ENCODE measurements around the gene LNPEP. TPM values are rescaled to one million over a fixed set of nuclear protein-coding genes. Genes with fewer than 3 reads are reported as not detected.
A peak's percentile ranks its signal among the peaks of the same experiment; 100 is the strongest.

Gene LNPEP
- total and polyA plus RNA-seq, 2 experiments from 2014 or later = 7.3 to 20.1 TPM

GRCh38 chr5:97067296-97067850, 131.5 kb downstream of the LNPEP start:
- no peak for DNase-seq
- WGBS, 2 experiments (ENCODE audit: low coverage in 1 of 2, low lambda C conversion rate in 2 of 2, missing lambda C conversion rate in 2 of 2) = 76 to 79% methylated on average over 4 of the region's 4 CpGs
- Histone ChIP-seq H3F3A (ENCODE audit: insufficient read depth) (peaks cover 10% of the 10 kb centered on the region), H3K27me3 (replicated peaks; ENCODE audit: insufficient read depth) (peaks cover 13% of the 10 kb centered on the region; the same call in 1 of the 2 replicates), H3K4me2 (ENCODE audit: unreplicated experiment) (no peak overlapping the region), H3K27ac (no peak overlapping the region), H3K4me1 (ENCODE audit: insufficient read depth) (peaks cover 5% of the 10 kb centered on the region; the same call in 1 of the 2 replicates), H3K9me2 (ENCODE audit: insufficient read depth) (no peaks in the 10 kb centered on the region), H2AFZ (no peak overlapping the region), H3K79me2 (ENCODE audit: insufficient read depth) (no peaks in the 10 kb centered on the region), H3K4me3 (no peak overlapping the region), H3K9me3 (ENCODE audit: low read depth) (no peaks in the 10 kb centered on the region), H3K9ac (no peak overlapping the region), H4K20me1 (ENCODE audit: insufficient read depth) (no peaks in the 10 kb centered on the region), H3K36me3 (ENCODE audit: low read depth) (no peaks in the 10 kb centered on the region)
- in situ Hi-C loops (cut with MboI) = no loop called here
- TF ChIP-seq EZH2phosphoT487 (IDR thresholded peaks at IDR 0.05; ENCODE audit: insufficient read depth, low read depth) (no peak), EZH2 (IDR thresholded peaks at IDR 0.05; ENCODE audit: insufficient read depth, poor library complexity, severe bottlenecking) (no peak)

- in situ Hi-C loops (cut with MboI) = no loop called here
- Histone ChIP-seq H3K9me2 (ENCODE audit: insufficient read depth) (no peaks in the 10 kb centered on the region), H3K4me1 (ENCODE audit: insufficient read depth) (peaks cover 5% of the 10 kb centered on the region; the same call in 1 of the 2 replicates), H2AFZ (peak overlapping the region; percentile 38), H3K4me2 (ENCODE audit: unreplicated experiment) (no peak overlapping the region), H3F3A (ENCODE audit: insufficient read depth) (peaks cover 10% of the 10 kb centered on the region), H4K20me1 (ENCODE audit: insufficient read depth) (no peaks in the 10 kb centered on the region), H3K9ac (no peak overlapping the region), H3K27ac (no peak overlapping the region), H3K9me3 (ENCODE audit: low read depth) (no peaks in the 10 kb centered on the region), H3K27me3 (replicated peaks; ENCODE audit: insufficient read depth) (0 out of 2 replicates have a peak, but pooled peaks cover 3% of the 10 kb centered on the region), H3K4me3 (0 out of 2 replicates have a peak overlapping the region, but pooled peaks have one; percentile 11), H3K79me2 (ENCODE audit: insufficient read depth) (no peaks in the 10 kb centered on the region), H3K36me3 (ENCODE audit: low read depth) (no peaks in the 10 kb centered on the region)
- DNase-seq = no peak
- no peak for TF ChIP-seq EZH2 (IDR thresholded peaks at IDR 0.05; ENCODE audit: insufficient read depth, poor library complexity, severe bottlenecking)
- TF ChIP-seq EZH2phosphoT487 (IDR thresholded peaks at IDR 0.05; ENCODE audit: insufficient read depth, low read depth) = no peak
Observed at GRCh38 chr5:97070234-97070633, 134.4 kb downstream of the LNPEP start.

- peak; percentile 78 for DNase-seq
- Histone ChIP-seq H3K4me3 (0 out of 2 replicates have a peak overlapping the region, but pooled peaks have one; percentile 11), H3K27ac (no peak overlapping the region), H4K20me1 (ENCODE audit: insufficient read depth) (no peaks in the 10 kb centered on the region), H3K4me2 (ENCODE audit: unreplicated experiment) (peak overlapping the region; percentile 58), H3K79me2 (ENCODE audit: insufficient read depth) (no peaks in the 10 kb centered on the region), H3K9me3 (ENCODE audit: low read depth) (no peaks in the 10 kb centered on the region), H3K27me3 (replicated peaks; ENCODE audit: insufficient read depth) (no peaks in the 10 kb centered on the region), H2AFZ (peak overlapping the region; percentile 38), H3K9ac (no peak overlapping the region), H3K36me3 (ENCODE audit: low read depth) (no peaks in the 10 kb centered on the region), H3K9me2 (ENCODE audit: insufficient read depth) (no peaks in the 10 kb centered on the region), H3F3A (ENCODE audit: insufficient read depth) (peaks cover 10% of the 10 kb centered on the region), H3K4me1 (ENCODE audit: insufficient read depth) (peaks cover 5% of the 10 kb centered on the region; the same call in 1 of the 2 replicates)
- no peak for TF ChIP-seq EZH2phosphoT487 (IDR thresholded peaks at IDR 0.05; ENCODE audit: insufficient read depth, low read depth)
- in situ Hi-C loops (cut with MboI) = no loop called here
- 2 to 6% methylated on average over 8 of the region's 8 CpGs for WGBS, 2 experiments (ENCODE audit: low coverage in 1 of 2, low lambda C conversion rate in 2 of 2, missing lambda C conversion rate in 2 of 2)
Observed at GRCh38 chr5:97071101-97071500, 135.2 kb downstream of the LNPEP start.

- no peak overlapping the region for H2AFZ ChIP-seq
- 72 to 74% methylated on average over 4 of the region's 4 CpGs for WGBS, 2 experiments (ENCODE audit: low coverage in 1 of 2, low lambda C conversion rate in 2 of 2, missing lambda C conversion rate in 2 of 2)
Observed at GRCh38 chr5:97071993-97072392, 136.1 kb downstream of the LNPEP start.

More at GRCh38 chr5:97071993-97072392, 136.1 kb downstream of the LNPEP start:
- Histone ChIP-seq H3K4me3 (no peak overlapping the region), H3K4me2 (ENCODE audit: unreplicated experiment) (no peak overlapping the region), H3K9me2 (ENCODE audit: insufficient read depth) (no peaks in the 10 kb centered on the region), H3K36me3 (ENCODE audit: low read depth) (no peaks in the 10 kb centered on the region), H3K27ac (no peak overlapping the region), H4K20me1 (ENCODE audit: insufficient read depth) (no peaks in the 10 kb centered on the region), H3K4me1 (ENCODE audit: insufficient read depth) (peaks cover 5% of the 10 kb centered on the region; the same call in 1 of the 2 replicates), H3K79me2 (ENCODE audit: insufficient read depth) (no peaks in the 10 kb centered on the region), H3K27me3 (replicated peaks; ENCODE audit: insufficient read depth) (no peaks in the 10 kb centered on the region), H3K9ac (no peak overlapping the region), H3K9me3 (ENCODE audit: low read depth) (no peaks in the 10 kb centered on the region), H3F3A (ENCODE audit: insufficient read depth) (peaks cover 10% of the 10 kb centered on the region)
- DNase-seq = no peak
- TF ChIP-seq EZH2phosphoT487 (IDR thresholded peaks at IDR 0.05; ENCODE audit: insufficient read depth, low read depth) (no peak), EZH2 (IDR thresholded peaks at IDR 0.05; ENCODE audit: insufficient read depth, poor library complexity, severe bottlenecking) (no peak)
- in situ Hi-C loops (cut with MboI) = no loop called here

All from GM23248 (cell line).